GM12878 (cell line): ENCODE data around the gene TMUB1. TPM values are rescaled to one million over a fixed set of nuclear protein-coding genes. Genes with fewer than 3 reads are reported as not detected.
A peak's percentile ranks its signal among the peaks of the same experiment; 100 is the strongest.

ENCODE experiments used
- ATAC-seq: fragments of 200-7000 bp; cut with Tn5 transposase; 3 replicates; pipeline ENCODE4 v1.9.1; 2020; ENCODE audit warnings: mild to moderate bottlenecking, moderate library complexity
- BruUV-seq: library from RNA; stranded (reverse); fragments of 400-500 nt; replicated peaks from 2 replicates; lab custom pipeline; 2021; lab: Mats Ljungman, UMichigan
- CTCF ChIA-PET: fragments of 300-600 bp; sonication (Branson Sonifier 250); formaldehyde crosslinking; extraction: SDS; loops from one replicate; lab custom pipeline; 2021; ENCODE audit warnings: inconsistent platforms; lab: Yijun Ruan, JAX
- POLR2A ChIA-PET: fragments of 350-600 bp; formaldehyde crosslinking; extraction: SDS; loops from one replicate; lab custom pipeline; 2021; ENCODE audit warnings: inconsistent platforms; lab: Charles Lee
- RAD21 ChIA-PET: fragments of 300-600 bp; sonication (Branson Sonifier 250); formaldehyde crosslinking; loops from one replicate; lab custom pipeline; 2023; ENCODE audit warnings: antibody characterized with exemption; ENCODE audit not compliant: unreplicated experiment; lab: Charles Lee
- SMC1A ChIA-PET: fragments of 300-600 bp; sonication (Branson Sonifier 250); formaldehyde crosslinking; loops from one replicate; lab custom pipeline; 2023; ENCODE audit not compliant: unreplicated experiment, uncharacterized antibody; lab: Charles Lee
- DNase-seq: peaks from one replicate; pipeline ENCODE4 v3.0.0-alpha.2; 2011; ENCODE audit warnings: low read depth, low spot score
- FAIRE-seq: peaks from 3 replicates; lab custom pipeline; 2011; peaks lifted over from hg19 to GRCh38; lab: Jason Lieb, UNC
- H2AFZ ChIP-seq: 2 replicates; pipeline ENCODE4 v1.6.0; 2011; ENCODE audit warnings: low read depth, low read length, control low read depth; ENCODE audit not compliant: control insufficient read depth
- H3K27ac ChIP-seq: 2 replicates; pipeline ENCODE4 v1.5.1; 2011; ENCODE audit warnings: control low read depth; ENCODE audit not compliant: control insufficient read depth, insufficient read depth
- H3K27me3 ChIP-seq, 2 experiments: replicated peaks in 1 of 2; 2 replicates each; pipeline versions ENCODE4 v1.6.0 to v1.6.1; 2011; ENCODE audit warnings: low read length in 1 of 2; ENCODE audit not compliant: control insufficient read depth in 2 of 2, insufficient read depth in 2 of 2
- H3K36me3 ChIP-seq, 2 experiments: 2 replicates each; pipeline ENCODE4 v1.5.1; 2011; ENCODE audit warnings: low read length in 1 of 2; ENCODE audit not compliant: control insufficient read depth in 2 of 2, insufficient read depth in 2 of 2
- H3K4me1 ChIP-seq: 2 replicates; pipeline ENCODE4 v1.6.1; 2011; ENCODE audit warnings: mild to moderate bottlenecking, low read length, moderate library complexity, mixed read lengths; ENCODE audit not compliant: control insufficient read depth, insufficient read depth
- H3K4me2 ChIP-seq: 2 replicates; pipeline ENCODE4 v1.6.0; 2011; ENCODE audit warnings: control low read depth; ENCODE audit not compliant: control insufficient read depth, insufficient read depth
- H3K4me3 ChIP-seq: fragments of 200-600 bp; sonication (generic); 2 replicates; pipeline ENCODE4 v1.5.1; 2016
- H3K79me2 ChIP-seq: 2 replicates; pipeline ENCODE4 v1.6.0; 2011; ENCODE audit warnings: low read length; ENCODE audit not compliant: control insufficient read depth, insufficient read depth
- H3K9ac ChIP-seq: 2 replicates; pipeline ENCODE4 v1.8.0; 2011; ENCODE audit warnings: low read length, control low read depth, mixed read lengths; ENCODE audit not compliant: control insufficient read depth, insufficient read depth
- H3K9me3 ChIP-seq: replicated peaks from 3 replicates; pipeline ENCODE4 v1.5.1; 2011; ENCODE audit warnings: mild to moderate bottlenecking, low read length; ENCODE audit not compliant: control insufficient read depth, insufficient read depth
- H4K20me1 ChIP-seq: 2 replicates; pipeline ENCODE4 v1.6.0; 2011; ENCODE audit not compliant: control insufficient read depth, insufficient read depth
- BHLHE40 ChIP-seq, 2 experiments: fragments of 450-650 bp in 1 of 2; IDR thresholded peaks; 2 replicates each; pipeline ENCODE4 v1.6.1; 2011 to 2017; ENCODE audit warnings: low read depth in 2 of 2, borderline replicate concordance in 1 of 2, improper control_type of control experiment in 1 of 2, low read length in 1 of 2, mild to moderate bottlenecking in 1 of 2
- CHD4 ChIP-seq: fragments of 200-600 bp; sonication (generic); IDR thresholded peaks from 2 replicates; pipeline ENCODE4 v1.6.1; 2016; ENCODE audit warnings: mild to moderate bottlenecking
- DPF2 ChIP-seq: fragments of 450-650 bp; IDR thresholded peaks from 2 replicates; pipeline ENCODE4 v1.6.1; 2017; ENCODE audit warnings: mild to moderate bottlenecking
- ESRRA ChIP-seq: IDR thresholded peaks from 2 replicates; pipeline ENCODE4 v1.6.1; 2012; ENCODE audit warnings: mild to moderate bottlenecking, low read length, improper control_type of control experiment
- FOXM1 ChIP-seq: IDR thresholded peaks from 2 replicates; pipeline ENCODE4 v1.6.1; 2012; ENCODE audit warnings: low read depth, mild to moderate bottlenecking, inconsistent platforms, low read length, moderate library complexity
- JUND ChIP-seq: IDR thresholded peaks from 2 replicates; pipeline ENCODE4 v1.6.1; 2012; ENCODE audit warnings: low read depth, mild to moderate bottlenecking, low read length, improper control_type of control experiment, moderate library complexity
- KDM1A ChIP-seq: fragments of 200-600 bp; sonication (generic); IDR thresholded peaks from 2 replicates; pipeline ENCODE4 v1.6.1; 2016; ENCODE audit warnings: borderline replicate concordance
- NFYB ChIP-seq: IDR thresholded peaks from 2 replicates; pipeline ENCODE4 v1.6.1; 2011; ENCODE audit warnings: low read depth, mild to moderate bottlenecking, low read length, improper control_type of control experiment, moderate library complexity; ENCODE audit not compliant: insufficient read depth
- SIN3A ChIP-seq: IDR thresholded peaks from 2 replicates; pipeline ENCODE4 v1.6.1; 2012; ENCODE audit warnings: low read depth, low read length, improper control_type of control experiment
- SIX5 ChIP-seq: IDR thresholded peaks from 2 replicates; pipeline ENCODE4 v1.6.1; 2011; ENCODE audit warnings: mild to moderate bottlenecking, low read depth, low read length, moderate library complexity; ENCODE audit not compliant: severe bottlenecking
- SPI1 ChIP-seq: IDR thresholded peaks from 2 replicates; pipeline ENCODE4 v1.6.1; 2011; ENCODE audit warnings: low read depth, mild to moderate bottlenecking, low read length, moderate library complexity, borderline replicate concordance; ENCODE audit not compliant: insufficient read depth
- ZBED1 ChIP-seq: IDR thresholded peaks from 2 replicates; pipeline ENCODE4 v1.6.1; 2016; ENCODE audit warnings: borderline replicate concordance
- WGBS: methylation state at CpG from one replicate; pipeline ENCODE4 v1.1.6; 2016; ENCODE audit warnings: low lambda C conversion rate; ENCODE audit not compliant: insufficient replicate concordance, insufficient coverage; ENCODE audit errors: missing lambda C conversion rate; 5-methylcytosine and 5-hydroxymethylcytosine counted together
- in situ Hi-C: fragments of 300-500 bp; cut with MboI; formaldehyde crosslinking; loops from 9 replicates; pipeline ENCODE4 v1.14.3; 2018; ENCODE audit warnings: mixed read lengths
- intact Hi-C: fragments of 100-400 bp; cut with micrococcal nuclease; formaldehyde crosslinking; loops from one replicate; pipeline ENCODE4 v1.14.2; 2022; ENCODE audit not compliant: unreplicated experiment
- polyA plus RNA-seq, 11 experiments: library from polyadenylated mRNA; depleted of rRNA in 4 of 11; unstranded in 6 of 11; stranded (reverse) in 5 of 11; fragments of >200 nt; fragmentation: Nextera tagmentation in 4 of 11; fragmentation: Illumina TruSeq in 1 of 11; extraction: Ambion mirVana in 4 of 11; extraction: Trizol in 1 of 11; gene quantifications; 1 replicate in 1 of 11; 2 replicates in 10 of 11; pipeline versions ENCODE4 v1.2.1 to v1.2.3, GENCODE V29; 2011 to 2016; ENCODE audit warnings: inconsistent platforms in 2 of 11, missing spikeins in 2 of 11, low read depth in 1 of 11
- total RNA-seq, 4 experiments: library from RNA; depleted of rRNA in 3 of 4; stranded (reverse); fragments of >200 nt in 3 of 4; fragmentation: Illumina TruSeq in 1 of 4; extraction: Trizol in 1 of 4; gene quantifications; 2 replicates each; pipeline versions ENCODE4 v1.2.1 to v1.2.3, GENCODE V29; 2013 to 2021
- TF ChIP-seq, protein P1 (sequence below): fragments of 450-650 bp; formaldehyde crosslinking; IDR thresholded peaks from 2 replicates; pipeline ENCODE4 v1.4.0; 2020; ENCODE audit warnings: mild to moderate bottlenecking, moderate library complexity
- TF ChIP-seq, protein P2 (sequence below): IDR thresholded peaks from 2 replicates; pipeline ENCODE4 v1.6.1; 2012; ENCODE audit warnings: low read depth, low read length, improper control_type of control experiment
- TF ChIP-seq, protein P3 (sequence below): fragments of 450-650 bp; IDR thresholded peaks from 2 replicates; pipeline ENCODE4 v1.6.1; 2017; ENCODE audit warnings: low read depth, mild to moderate bottlenecking, moderate library complexity

The TMUB1 gene
- total and polyA plus RNA-seq, 10 of the 15 experiments (the other 5 are each of a cell fraction or from before 2014, with no cell fraction given) = 0.27 to 79.5 (median 41.3) TPM; not detected in 1

DNA sequence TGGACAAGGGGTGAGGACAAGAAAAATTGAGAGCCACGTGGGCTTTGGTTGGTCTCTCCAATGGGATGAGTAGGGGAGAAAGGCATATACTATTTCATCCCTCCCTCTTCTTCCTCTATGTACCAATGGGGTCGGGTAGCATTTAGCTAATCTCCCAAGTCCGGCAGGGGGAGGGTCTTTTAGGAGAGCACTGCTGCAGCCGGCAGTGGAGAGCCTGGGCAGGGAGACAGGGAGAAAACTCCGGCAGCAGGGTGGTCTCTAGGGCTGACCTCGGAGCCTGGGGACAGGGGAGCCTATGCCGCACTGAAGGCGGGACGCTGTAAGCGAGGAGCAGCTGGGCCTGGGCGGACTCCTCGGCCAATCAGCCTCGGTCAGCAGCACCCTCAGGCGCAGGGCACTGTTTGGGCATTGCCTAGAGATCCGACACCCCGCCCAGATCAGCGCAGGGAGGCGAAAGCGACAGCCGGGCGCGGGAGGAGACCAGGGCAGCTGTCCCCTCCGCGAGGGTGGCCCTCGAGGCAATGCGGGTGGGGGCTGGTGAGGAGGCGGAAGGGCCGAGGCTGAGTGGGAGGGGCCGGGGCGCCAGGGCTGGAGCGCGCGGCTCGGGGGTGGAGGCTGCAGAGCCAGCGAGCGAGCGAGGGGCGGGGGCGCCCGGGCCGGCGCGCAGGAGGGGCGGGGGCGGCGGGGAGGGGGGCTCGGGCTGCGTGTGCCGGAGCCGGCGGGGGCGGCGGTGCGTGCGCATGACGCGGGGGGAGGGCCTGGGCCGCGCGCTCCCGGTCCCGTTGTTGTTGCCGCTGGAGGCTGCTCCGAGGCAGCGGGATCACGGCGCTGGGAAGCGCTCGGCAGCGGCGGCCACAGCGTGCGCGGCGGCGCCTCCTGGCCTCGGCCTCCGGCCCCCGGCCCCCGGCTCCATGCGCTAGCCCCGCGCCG, 2.7 kb upstream of the TMUB1 start, which contains the start of gene AGAP3 (continued):
- TF ChIP-seq NFYB (no peak), SPI1 (no peak), ESRRA (no peak), BHLHE40 (IDR thresholded peaks at IDR 0.05; ENCODE audit: borderline replicate concordance in 1 of 2, low read depth in 2 of 2, low read length in 1 of 2) (peak in 1 of 2 experiments; percentile 53; a peak in 1 of 4 replicates)
- TF ChIP-seq, protein P1, sequence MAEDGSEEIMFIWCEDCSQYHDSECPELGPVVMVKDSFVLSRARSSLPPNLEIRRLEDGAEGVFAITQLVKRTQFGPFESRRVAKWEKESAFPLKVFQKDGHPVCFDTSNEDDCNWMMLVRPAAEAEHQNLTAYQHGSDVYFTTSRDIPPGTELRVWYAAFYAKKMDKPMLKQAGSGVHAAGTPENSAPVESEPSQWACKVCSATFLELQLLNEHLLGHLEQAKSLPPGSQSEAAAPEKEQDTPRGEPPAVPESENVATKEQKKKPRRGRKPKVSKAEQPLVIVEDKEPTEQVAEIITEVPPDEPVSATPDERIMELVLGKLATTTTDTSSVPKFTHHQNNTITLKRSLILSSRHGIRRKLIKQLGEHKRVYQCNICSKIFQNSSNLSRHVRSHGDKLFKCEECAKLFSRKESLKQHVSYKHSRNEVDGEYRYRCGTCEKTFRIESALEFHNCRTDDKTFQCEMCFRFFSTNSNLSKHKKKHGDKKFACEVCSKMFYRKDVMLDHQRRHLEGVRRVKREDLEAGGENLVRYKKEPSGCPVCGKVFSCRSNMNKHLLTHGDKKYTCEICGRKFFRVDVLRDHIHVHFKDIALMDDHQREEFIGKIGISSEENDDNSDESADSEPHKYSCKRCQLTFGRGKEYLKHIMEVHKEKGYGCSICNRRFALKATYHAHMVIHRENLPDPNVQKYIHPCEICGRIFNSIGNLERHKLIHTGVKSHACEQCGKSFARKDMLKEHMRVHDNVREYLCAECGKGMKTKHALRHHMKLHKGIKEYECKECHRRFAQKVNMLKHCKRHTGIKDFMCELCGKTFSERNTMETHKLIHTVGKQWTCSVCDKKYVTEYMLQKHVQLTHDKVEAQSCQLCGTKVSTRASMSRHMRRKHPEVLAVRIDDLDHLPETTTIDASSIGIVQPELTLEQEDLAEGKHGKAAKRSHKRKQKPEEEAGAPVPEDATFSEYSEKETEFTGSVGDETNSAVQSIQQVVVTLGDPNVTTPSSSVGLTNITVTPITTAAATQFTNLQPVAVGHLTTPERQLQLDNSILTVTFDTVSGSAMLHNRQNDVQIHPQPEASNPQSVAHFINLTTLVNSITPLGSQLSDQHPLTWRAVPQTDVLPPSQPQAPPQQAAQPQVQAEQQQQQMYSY (CRISPR knock-in tag) = no peak

DNA sequence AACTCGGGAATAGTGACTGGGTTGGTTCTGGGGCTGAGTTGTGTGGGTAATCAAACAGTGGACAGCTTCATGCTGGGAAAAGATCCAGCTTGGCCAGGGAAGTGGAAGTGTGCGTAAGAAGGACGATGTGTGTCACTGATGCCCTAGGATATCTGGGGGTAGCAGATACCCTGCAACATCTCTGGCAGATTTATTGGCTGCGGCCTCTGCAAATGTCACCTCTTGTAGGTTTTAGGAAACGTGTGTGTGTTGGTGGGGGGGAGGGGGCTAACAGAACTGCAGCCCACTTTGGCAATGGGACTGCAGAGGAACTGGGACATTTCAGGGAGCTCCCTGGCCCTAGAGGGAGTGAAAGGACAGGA, 2.0 kb upstream of the TMUB1 start:
- Histone ChIP-seq H3K27me3 (no peaks in the 10 kb centered on the region), H3K79me2 (peaks cover 67% of the 10 kb centered on the region), H3K4me3 (peak overlapping the region; percentile 87), H3K9ac (peak overlapping the region; percentile 59; the same call in 1 of the 2 replicates), H3K4me2 (peak overlapping the region; percentile 89), H3K4me1 (peaks cover 36% of the 10 kb centered on the region), H3K9me3 (no peaks in the 10 kb centered on the region), H4K20me1 (no peaks in the 10 kb centered on the region), H3K36me3 (no peaks in the 10 kb centered on the region), H3K27ac (no peak overlapping the region), H2AFZ (no peak overlapping the region)
- in situ Hi-C loops (no loop called here), intact Hi-C loops (no loop called here)
- DNase-seq (no peak), FAIRE-seq (no peak), ATAC-seq (no peak)
- ChIA-PET CTCF (interaction anchor here (0.7 to 2.1 kb wide), 7 partner anchors 17 to 57 kb away, joined by 3 to 14 read pairs (median 5); partner anchors contain the start of genes ABCB8 and SLC4A2), POLR2A (interaction anchor here (0.6 to 3.0 kb wide), 5 partner anchors 23 to 679 kb away, joined by 3 to 14 read pairs (median 5); partner anchors contain the start of gene ABCB8), RAD21 (interaction anchor here (0.6 to 2.3 kb wide), 3 partner anchors 9 to 77 kb away, joined by 3 to 10 read pairs (median 5); partner anchors contain the start of gene ABCB8), SMC1A (interaction anchor here (0.6 to 3.2 kb wide), 6 partner anchors 17 to 77 kb away, joined by 3 to 16 read pairs (median 3); partner anchors contain the start of genes ABCB8 and SLC4A2)
- BruUV-seq = no TSS peak
- 71% methylated on average over 5 of the region's 5 CpGs for WGBS
- TF ChIP-seq, protein P2, sequence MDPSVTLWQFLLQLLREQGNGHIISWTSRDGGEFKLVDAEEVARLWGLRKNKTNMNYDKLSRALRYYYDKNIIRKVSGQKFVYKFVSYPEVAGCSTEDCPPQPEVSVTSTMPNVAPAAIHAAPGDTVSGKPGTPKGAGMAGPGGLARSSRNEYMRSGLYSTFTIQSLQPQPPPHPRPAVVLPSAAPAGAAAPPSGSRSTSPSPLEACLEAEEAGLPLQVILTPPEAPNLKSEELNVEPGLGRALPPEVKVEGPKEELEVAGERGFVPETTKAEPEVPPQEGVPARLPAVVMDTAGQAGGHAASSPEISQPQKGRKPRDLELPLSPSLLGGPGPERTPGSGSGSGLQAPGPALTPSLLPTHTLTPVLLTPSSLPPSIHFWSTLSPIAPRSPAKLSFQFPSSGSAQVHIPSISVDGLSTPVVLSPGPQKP = no peak
- TF ChIP-seq SIX5 = no peak
- no peak for TF ChIP-seq FOXM1
- no peak for TF ChIP-seq KDM1A
- TF ChIP-seq SIN3A = no peak
- TF ChIP-seq CHD4 = no peak
- TF ChIP-seq JUND = no peak
- no peak for TF ChIP-seq ZBED1
- TF ChIP-seq, protein P3, sequence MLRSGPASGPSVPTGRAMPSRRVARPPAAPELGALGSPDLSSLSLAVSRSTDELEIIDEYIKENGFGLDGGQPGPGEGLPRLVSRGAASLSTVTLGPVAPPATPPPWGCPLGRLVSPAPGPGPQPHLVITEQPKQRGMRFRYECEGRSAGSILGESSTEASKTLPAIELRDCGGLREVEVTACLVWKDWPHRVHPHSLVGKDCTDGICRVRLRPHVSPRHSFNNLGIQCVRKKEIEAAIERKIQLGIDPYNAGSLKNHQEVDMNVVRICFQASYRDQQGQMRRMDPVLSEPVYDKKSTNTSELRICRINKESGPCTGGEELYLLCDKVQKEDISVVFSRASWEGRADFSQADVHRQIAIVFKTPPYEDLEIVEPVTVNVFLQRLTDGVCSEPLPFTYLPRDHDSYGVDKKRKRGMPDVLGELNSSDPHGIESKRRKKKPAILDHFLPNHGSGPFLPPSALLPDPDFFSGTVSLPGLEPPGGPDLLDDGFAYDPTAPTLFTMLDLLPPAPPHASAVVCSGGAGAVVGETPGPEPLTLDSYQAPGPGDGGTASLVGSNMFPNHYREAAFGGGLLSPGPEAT = no peak
- no peak for TF ChIP-seq DPF2
